Neural progenitor cell (in vitro differentiated cells): ENCODE data around the gene PDCD4.

Experiments used
- CTCF ChIP-seq: fragments of 200-600 bp; sonication (generic); IDR thresholded peaks from 2 replicates; pipeline ENCODE4 v1.5.1; 2017; ENCODE audit warnings: antibody characterized with exemption, mild to moderate bottlenecking
- EZH2 ChIP-seq: fragments of 200-600 bp; sonication (generic); IDR thresholded peaks from 2 replicates; pipeline ENCODE4 v1.6.1; 2017; ENCODE audit warnings: antibody characterized with exemption, mild to moderate bottlenecking, moderate library complexity

GRCh38 chr10:110833234-110833940, 38.3 kb upstream of the PDCD4 start:
- TF ChIP-seq CTCF (no peak), EZH2 (no peak)
